ENCODE measurements around the gene KLRC3.
A peak's percentile ranks its signal among the peaks of the same experiment; 100 is the strongest.
"Not testable (repeated sequence)": the region's sequence is repeated elsewhere in the genome, so short reads cannot be mapped to it uniquely, and the experiment has no call there.

KLRC3 gene

GRCh38 chr12:10404798-10405197 is 15.6 kb downstream of the KLRC3 start:
- peak; percentile 48 for FAIRE-seq
- no peak for DNase-seq (ENCODE audit: low spot score)

- FAIRE-seq = no peak
- no peak for DNase-seq (ENCODE audit: low spot score)
Observed at GRCh38 chr12:10400829-10401228, 19.6 kb downstream of the KLRC3 start.

- FAIRE-seq (no peak), DNase-seq (ENCODE audit: low spot score) (no peak)
Observed at GRCh38 chr12:10398168-10398567, 22.2 kb downstream of the KLRC3 start.

- no peak for DNase-seq (ENCODE audit: low spot score)
- no peak for FAIRE-seq
Observed at GRCh38 chr12:10397296-10397695, 23.1 kb downstream of the KLRC3 start.

- FAIRE-seq = peak; percentile 92
- DNase-seq (ENCODE audit: low spot score) = not testable (repeated sequence)
Observed at GRCh38 chr12:10396176-10396575, 24.2 kb downstream of the KLRC3 start.

GRCh38 chr12:10395390-10395998 is 24.9 kb downstream of the KLRC3 start:
- FAIRE-seq = peak; percentile 95

GRCh38 chr12:10394531-10395152 is 25.8 kb downstream of the KLRC3 start:
- not testable (repeated sequence) for FAIRE-seq; DNase-seq (ENCODE audit: low spot score)

More at GRCh38 chr12:10395390-10395998, 24.9 kb downstream of the KLRC3 start:
- DNase-seq (ENCODE audit: low spot score) = peak; percentile 64

GRCh38 chr12:10393291-10393690 is 27.1 kb downstream of the KLRC3 start:
- no peak for DNase-seq (ENCODE audit: low spot score)
- FAIRE-seq = no peak

- DNase-seq (ENCODE audit: low spot score) (peak; percentile 78), FAIRE-seq (peak; percentile 32)
Observed at GRCh38 chr12:10392394-10392930, 27.9 kb downstream of the KLRC3 start.

GRCh38 chr12:10390991-10391390 is 29.4 kb downstream of the KLRC3 start:
- not testable (repeated sequence) for DNase-seq (ENCODE audit: low spot score); FAIRE-seq

- FAIRE-seq (no peak), DNase-seq (ENCODE audit: low spot score) (no peak)
Observed at GRCh38 chr12:10389904-10390303, 30.5 kb downstream of the KLRC3 start, which contains the start of gene KLRK1. Gene KLRK1, minus strand, starts transcription at chr12:10390041. Its CDS starts 1,231 bp downstream, at chr12:10388810.

- DNase-seq (ENCODE audit: low spot score) (no peak), FAIRE-seq (no peak)
Observed at GRCh38 chr12:10388624-10389413, 31.6 kb downstream of the KLRC3 start.

- not testable (repeated sequence) for DNase-seq (ENCODE audit: low spot score); FAIRE-seq
Observed at GRCh38 chr12:10387498-10387897, 32.9 kb downstream of the KLRC3 start.

GRCh38 chr12:10386857-10387256 is 33.5 kb downstream of the KLRC3 start:
- no peak for DNase-seq (ENCODE audit: low spot score)
- FAIRE-seq = no peak

- DNase-seq (ENCODE audit: low spot score) = no peak
- FAIRE-seq = peak; percentile 13
Observed at GRCh38 chr12:10385166-10385613, 35.2 kb downstream of the KLRC3 start.

- DNase-seq (ENCODE audit: low spot score) (no peak), FAIRE-seq (no peak)
Observed at GRCh38 chr12:10384191-10384590, 36.2 kb downstream of the KLRC3 start.

- DNase-seq (ENCODE audit: low spot score) (no peak), FAIRE-seq (no peak)
Observed at GRCh38 chr12:10381928-10382628, 38.3 kb downstream of the KLRC3 start.

GRCh38 chr12:10378737-10379136 is 41.7 kb downstream of the KLRC3 start:
- not testable (repeated sequence) for DNase-seq (ENCODE audit: low spot score); FAIRE-seq

GRCh38 chr12:10374624-10375018 is 45.8 kb downstream of the KLRC3 start:
- DNase-seq (ENCODE audit: low spot score) (no peak), FAIRE-seq (no peak)

GRCh38 chr12:10372559-10372958 is 47.8 kb downstream of the KLRC3 start:
- FAIRE-seq (no peak), DNase-seq (ENCODE audit: low spot score) (no peak)

GRCh38 chr12:10371893-10372535 is 48.4 kb downstream of the KLRC3 start:
- not testable (repeated sequence) for FAIRE-seq; DNase-seq (ENCODE audit: low spot score)

Data from urothelium cell line (cell line).